ENCODE data around the gene PDE4B.

GRCh38 chr1:66159800-66160199, 367.1 kb downstream of the PDE4B start:
- TF ChIP-seq POLR2A (IDR thresholded peaks at IDR 0.05), result no peak
- TF ChIP-seq CTCF (IDR thresholded peaks at IDR 0.05), result no peak

Measured in vagina (tissue), 2 donors.